GM12878 (cell line): ENCODE measurements around the gene ZFAND2A. TPM values are rescaled to one million over a fixed set of nuclear protein-coding genes. Genes with fewer than 3 reads are reported as not detected.
"Not testable (repeated sequence)": the region's sequence is repeated elsewhere in the genome, so short reads cannot be mapped to it uniquely, and the experiment has no call there.

Experiments
- ATAC-seq: fragments of 200-7000 bp; cut with Tn5 transposase; 3 replicates; pipeline ENCODE4 v1.9.1; 2020; ENCODE audit warnings: mild to moderate bottlenecking, moderate library complexity
- BruUV-seq: library from RNA; stranded (reverse); fragments of 400-500 nt; replicated peaks from 2 replicates; lab custom pipeline; 2021; lab: Mats Ljungman, UMichigan
- CTCF ChIA-PET: fragments of 300-600 bp; sonication (Branson Sonifier 250); formaldehyde crosslinking; extraction: SDS; loops from one replicate; lab custom pipeline; 2021; ENCODE audit warnings: inconsistent platforms; lab: Yijun Ruan, JAX
- POLR2A ChIA-PET: fragments of 350-600 bp; formaldehyde crosslinking; extraction: SDS; loops from one replicate; lab custom pipeline; 2021; ENCODE audit warnings: inconsistent platforms; lab: Charles Lee
- RAD21 ChIA-PET: fragments of 300-600 bp; sonication (Branson Sonifier 250); formaldehyde crosslinking; loops from one replicate; lab custom pipeline; 2023; ENCODE audit warnings: antibody characterized with exemption; ENCODE audit not compliant: unreplicated experiment; lab: Charles Lee
- SMC1A ChIA-PET: fragments of 300-600 bp; sonication (Branson Sonifier 250); formaldehyde crosslinking; loops from one replicate; lab custom pipeline; 2023; ENCODE audit not compliant: unreplicated experiment, uncharacterized antibody; lab: Charles Lee
- DNase-seq: peaks from one replicate; pipeline ENCODE4 v3.0.0-alpha.2; 2011; ENCODE audit warnings: low read depth, low spot score
- FAIRE-seq: peaks from 3 replicates; lab custom pipeline; 2011; peaks lifted over from hg19 to GRCh38; lab: Jason Lieb, UNC
- H2AFZ ChIP-seq: 2 replicates; pipeline ENCODE4 v1.6.0; 2011; ENCODE audit warnings: low read depth, low read length, control low read depth; ENCODE audit not compliant: control insufficient read depth
- H3K27ac ChIP-seq: 2 replicates; pipeline ENCODE4 v1.5.1; 2011; ENCODE audit warnings: control low read depth; ENCODE audit not compliant: control insufficient read depth, insufficient read depth
- H3K27me3 ChIP-seq, 2 experiments: replicated peaks in 1 of 2; 2 replicates each; pipeline versions ENCODE4 v1.6.0 to v1.6.1; 2011; ENCODE audit warnings: low read length in 1 of 2; ENCODE audit not compliant: control insufficient read depth in 2 of 2, insufficient read depth in 2 of 2
- H3K36me3 ChIP-seq, 2 experiments: 2 replicates each; pipeline ENCODE4 v1.5.1; 2011; ENCODE audit warnings: low read length in 1 of 2; ENCODE audit not compliant: control insufficient read depth in 2 of 2, insufficient read depth in 2 of 2
- H3K4me1 ChIP-seq: 2 replicates; pipeline ENCODE4 v1.6.1; 2011; ENCODE audit warnings: mild to moderate bottlenecking, low read length, moderate library complexity, mixed read lengths; ENCODE audit not compliant: control insufficient read depth, insufficient read depth
- H3K4me2 ChIP-seq: 2 replicates; pipeline ENCODE4 v1.6.0; 2011; ENCODE audit warnings: control low read depth; ENCODE audit not compliant: control insufficient read depth, insufficient read depth
- H3K4me3 ChIP-seq: fragments of 200-600 bp; sonication (generic); 2 replicates; pipeline ENCODE4 v1.5.1; 2016
- H3K79me2 ChIP-seq: 2 replicates; pipeline ENCODE4 v1.6.0; 2011; ENCODE audit warnings: low read length; ENCODE audit not compliant: control insufficient read depth, insufficient read depth
- H3K9ac ChIP-seq: 2 replicates; pipeline ENCODE4 v1.8.0; 2011; ENCODE audit warnings: low read length, control low read depth, mixed read lengths; ENCODE audit not compliant: control insufficient read depth, insufficient read depth
- H3K9me3 ChIP-seq: replicated peaks from 3 replicates; pipeline ENCODE4 v1.5.1; 2011; ENCODE audit warnings: mild to moderate bottlenecking, low read length; ENCODE audit not compliant: control insufficient read depth, insufficient read depth
- H4K20me1 ChIP-seq: 2 replicates; pipeline ENCODE4 v1.6.0; 2011; ENCODE audit not compliant: control insufficient read depth, insufficient read depth
- ASH2L ChIP-seq: fragments of 300-600, 200-600 bp; sonication (generic); IDR thresholded peaks from 2 replicates; pipeline ENCODE4 v1.6.1; 2017; ENCODE audit warnings: low read depth, mild to moderate bottlenecking, borderline replicate concordance
- BCL3 ChIP-seq: IDR thresholded peaks from 2 replicates; pipeline ENCODE4 v1.6.1; 2011; ENCODE audit warnings: borderline replicate concordance, low read depth, mild to moderate bottlenecking, moderate library complexity, low read length; ENCODE audit not compliant: insufficient read depth, poor library complexity, severe bottlenecking
- EED ChIP-seq: sonication (generic); IDR thresholded peaks from 2 replicates; pipeline ENCODE4 v1.6.1; 2016; ENCODE audit warnings: antibody characterized with exemption, low read depth
- EGR1 ChIP-seq, 2 experiments: IDR thresholded peaks; 1 replicate in 1 of 2; 2 replicates in 1 of 2; pipeline ENCODE4 v1.6.1; 2011 to 2012; ENCODE audit warnings: low read depth in 2 of 2, low read length in 2 of 2, borderline replicate concordance in 1 of 2, mild to moderate bottlenecking in 1 of 2, moderate library complexity in 1 of 2
- WGBS: methylation state at CpG from one replicate; pipeline ENCODE4 v1.1.6; 2016; ENCODE audit warnings: low lambda C conversion rate; ENCODE audit not compliant: insufficient replicate concordance, insufficient coverage; ENCODE audit errors: missing lambda C conversion rate; 5-methylcytosine and 5-hydroxymethylcytosine counted together
- in situ Hi-C: fragments of 300-500 bp; cut with MboI; formaldehyde crosslinking; loops from 9 replicates; pipeline ENCODE4 v1.14.3; 2018; ENCODE audit warnings: mixed read lengths
- intact Hi-C: fragments of 100-400 bp; cut with micrococcal nuclease; formaldehyde crosslinking; loops from one replicate; pipeline ENCODE4 v1.14.2; 2022; ENCODE audit not compliant: unreplicated experiment
- polyA plus RNA-seq, 11 experiments: library from polyadenylated mRNA; depleted of rRNA in 4 of 11; unstranded in 6 of 11; stranded (reverse) in 5 of 11; fragments of >200 nt; fragmentation: Nextera tagmentation in 4 of 11; fragmentation: Illumina TruSeq in 1 of 11; extraction: Ambion mirVana in 4 of 11; extraction: Trizol in 1 of 11; gene quantifications; 1 replicate in 1 of 11; 2 replicates in 10 of 11; pipeline versions ENCODE4 v1.2.1 to v1.2.3, GENCODE V29; 2011 to 2016; ENCODE audit warnings: inconsistent platforms in 2 of 11, missing spikeins in 2 of 11, low read depth in 1 of 11
- total RNA-seq, 4 experiments: library from RNA; depleted of rRNA in 3 of 4; stranded (reverse); fragments of >200 nt in 3 of 4; fragmentation: Illumina TruSeq in 1 of 4; extraction: Trizol in 1 of 4; gene quantifications; 2 replicates each; pipeline versions ENCODE4 v1.2.1 to v1.2.3, GENCODE V29; 2013 to 2021

Gene ZFAND2A
- total and polyA plus RNA-seq, 10 of the 15 experiments (the other 5 are each of a cell fraction or from before 2014, with no cell fraction given): 14.8 to 39.9 (median 20.8) TPM

- 50% methylated on average over 19 of the region's 19 CpGs for WGBS
- Histone ChIP-seq H3K36me3 (no peaks in the 10 kb centered on the region), H3K9ac (no peak overlapping the region), H4K20me1 (no peaks in the 10 kb centered on the region), H3K79me2 (no peaks in the 10 kb centered on the region), H3K27ac (no peak overlapping the region), H3K9me3 (no peaks in the 10 kb centered on the region), H3K4me2 (no peak overlapping the region), H3K27me3 (no peaks in the 10 kb centered on the region), H3K4me1 (no peaks in the 10 kb centered on the region), H2AFZ (no peak overlapping the region), H3K4me3 (no peak overlapping the region)
- ATAC-seq (no peak), FAIRE-seq (no peak), DNase-seq (no peak)
- no peak for TF ChIP-seq EGR1 (IDR thresholded peaks at IDR 0.05; ENCODE audit: borderline replicate concordance in 1 of 2, low read depth in 2 of 2, low read length in 2 of 2)
- TF ChIP-seq EED: no peak
- TF ChIP-seq BCL3: peak; percentile 86
- no peak for TF ChIP-seq ASH2L
- RAD21 ChIA-PET: no interaction called here
- SMC1A ChIA-PET: no interaction called here
- intact Hi-C loops: no loop called here
- POLR2A ChIA-PET: no interaction called here
- CTCF ChIA-PET: interaction anchor here (0.8 to 1.2 kb wide), 2 partner anchors 29 to 228 kb away, joined by 3 read pairs; no protein-coding TSS in a partner anchor
- in situ Hi-C loops: no loop called here
- no TSS peak for BruUV-seq
Measured at GRCh38 chr7:1204460-1205140, 44.6 kb upstream of the ZFAND2A start.

GRCh38 chr7:1202914-1203313 is 42.9 kb upstream of the ZFAND2A start:
- SMC1A ChIA-PET, H3K4me1 ChIP-seq, H3K27me3 ChIP-seq, H3K79me2 ChIP-seq, CTCF ChIA-PET, H3K36me3 ChIP-seq, RAD21 ChIA-PET, intact Hi-C loops, POLR2A ChIA-PET, H3K4me3 ChIP-seq, ATAC-seq, FAIRE-seq, DNase-seq, H3K4me2 ChIP-seq, H4K20me1 ChIP-seq, H3K9ac ChIP-seq, H3K9me3 ChIP-seq, in situ Hi-C loops, H2AFZ ChIP-seq, BruUV-seq, H3K27ac ChIP-seq: not testable (repeated sequence)
- 52% methylated on average over 6 of the region's 6 CpGs for WGBS
